ENCODE measurements around the gene PROK2. TPM values are rescaled to one million over a fixed set of nuclear protein-coding genes. Genes with fewer than 3 reads are reported as not detected.

Gene PROK2
- polyA plus RNA-seq, 1 donor (not counting 4 experiments of a cell fraction or from before 2014, with no cell fraction given): not detected

DNA sequence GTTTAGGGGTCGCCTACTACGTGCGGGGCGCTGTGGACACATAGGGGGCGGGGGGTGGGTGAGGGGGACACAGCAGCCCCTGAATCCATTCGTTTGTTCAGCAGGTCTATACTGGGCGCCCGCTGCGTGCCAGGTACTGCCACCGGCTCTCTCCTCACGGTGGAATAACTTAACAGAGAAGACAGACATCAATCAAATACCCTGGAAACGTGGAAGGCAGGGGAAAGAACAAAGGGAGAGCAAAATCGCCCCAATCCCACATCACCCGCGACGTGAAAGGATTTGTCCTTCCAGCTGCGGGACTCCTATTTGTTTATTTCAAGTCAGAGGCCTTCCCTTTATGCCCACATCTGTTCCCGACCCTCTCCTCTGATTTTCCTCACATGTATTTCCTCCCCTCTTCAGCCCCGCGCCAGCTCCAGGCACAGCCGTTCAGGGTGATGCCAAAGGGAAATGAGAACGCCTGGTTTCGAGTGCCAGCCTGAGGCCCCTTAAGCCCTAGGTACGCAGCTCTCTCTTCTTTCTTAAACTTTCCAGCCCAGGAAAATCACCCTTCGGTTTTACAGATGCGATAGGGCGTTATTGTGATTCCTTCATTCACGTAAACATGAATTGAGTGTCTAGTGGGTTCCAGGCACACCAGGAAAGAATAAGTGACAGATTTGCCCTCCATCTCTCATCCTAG is 726 bp upstream of the PROK2 start:
- H3K9ac ChIP-seq (ENCODE audit: control insufficient read depth, extremely low read depth, insufficient read depth, low read length): no peak overlapping the region
- H3K9me1 ChIP-seq (ENCODE audit: control insufficient read depth, extremely low read depth, insufficient read depth, low read length): no peaks in the 10 kb centered on the region
- TF ChIP-seq EZH2 (IDR thresholded peaks at IDR 0.05; ENCODE audit: low read length): peak; percentile 98
- TF ChIP-seq, protein P1, sequence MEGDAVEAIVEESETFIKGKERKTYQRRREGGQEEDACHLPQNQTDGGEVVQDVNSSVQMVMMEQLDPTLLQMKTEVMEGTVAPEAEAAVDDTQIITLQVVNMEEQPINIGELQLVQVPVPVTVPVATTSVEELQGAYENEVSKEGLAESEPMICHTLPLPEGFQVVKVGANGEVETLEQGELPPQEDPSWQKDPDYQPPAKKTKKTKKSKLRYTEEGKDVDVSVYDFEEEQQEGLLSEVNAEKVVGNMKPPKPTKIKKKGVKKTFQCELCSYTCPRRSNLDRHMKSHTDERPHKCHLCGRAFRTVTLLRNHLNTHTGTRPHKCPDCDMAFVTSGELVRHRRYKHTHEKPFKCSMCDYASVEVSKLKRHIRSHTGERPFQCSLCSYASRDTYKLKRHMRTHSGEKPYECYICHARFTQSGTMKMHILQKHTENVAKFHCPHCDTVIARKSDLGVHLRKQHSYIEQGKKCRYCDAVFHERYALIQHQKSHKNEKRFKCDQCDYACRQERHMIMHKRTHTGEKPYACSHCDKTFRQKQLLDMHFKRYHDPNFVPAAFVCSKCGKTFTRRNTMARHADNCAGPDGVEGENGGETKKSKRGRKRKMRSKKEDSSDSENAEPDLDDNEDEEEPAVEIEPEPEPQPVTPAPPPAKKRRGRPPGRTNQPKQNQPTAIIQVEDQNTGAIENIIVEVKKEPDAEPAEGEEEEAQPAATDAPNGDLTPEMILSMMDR (optimal IDR thresholded peaks at IDR 0.05 in 1 of 3, IDR thresholded peaks at IDR 0.05 in 1 of 3, conservative IDR thresholded peaks at IDR 0.05 in 1 of 3; ENCODE audit: extremely low read depth in 1 of 3, insufficient read depth in 2 of 3, low read length in 3 of 3): no peak
- DNase-seq (ENCODE audit: low read depth, low spot score): no peak
- no peaks in the 10 kb centered on the region for H4K20me1 ChIP-seq (ENCODE audit: control insufficient read depth, extremely low read depth, insufficient read depth, low read length)
- H3K4me1 ChIP-seq (ENCODE audit: control insufficient read depth, extremely low read depth, insufficient read depth, low read length): peaks cover 5% of the 10 kb centered on the region
- H3K4me3 ChIP-seq (ENCODE audit: control insufficient read depth in 2 of 3, extremely low read depth in 1 of 3, insufficient read depth in 2 of 3, low read depth in 1 of 3, low read length in 3 of 3): no peak overlapping the region
- H3K27ac ChIP-seq (ENCODE audit: control insufficient read depth, insufficient read depth, low read length): no peak overlapping the region
- no peak for FAIRE-seq
- H3K27me3 ChIP-seq (ENCODE audit: control insufficient read depth, extremely low read depth, insufficient read depth, low read length): peaks cover 44% of the 10 kb centered on the region
- H2AFZ ChIP-seq (ENCODE audit: control insufficient read depth, low read length): no peak overlapping the region
- no peaks in the 10 kb centered on the region for H3K36me3 ChIP-seq (ENCODE audit: control insufficient read depth in 2 of 2, extremely low read depth in 1 of 2, insufficient read depth in 2 of 2, low read length in 2 of 2)
- H3K79me2 ChIP-seq (ENCODE audit: control insufficient read depth, insufficient read depth, low read length): no peaks in the 10 kb centered on the region
- H3K4me2 ChIP-seq (ENCODE audit: control insufficient read depth, extremely low read depth, insufficient read depth, low read depth, low read length): no peak overlapping the region
- no peaks in the 10 kb centered on the region for H3K9me3 ChIP-seq (ENCODE audit: control insufficient read depth, low read depth, low read length)
- dilution Hi-C loops (cut with MboI; ENCODE audit: extremely low pct_ligation_motif_present, low sequenced_read_pairs): no loop called here

DNA sequence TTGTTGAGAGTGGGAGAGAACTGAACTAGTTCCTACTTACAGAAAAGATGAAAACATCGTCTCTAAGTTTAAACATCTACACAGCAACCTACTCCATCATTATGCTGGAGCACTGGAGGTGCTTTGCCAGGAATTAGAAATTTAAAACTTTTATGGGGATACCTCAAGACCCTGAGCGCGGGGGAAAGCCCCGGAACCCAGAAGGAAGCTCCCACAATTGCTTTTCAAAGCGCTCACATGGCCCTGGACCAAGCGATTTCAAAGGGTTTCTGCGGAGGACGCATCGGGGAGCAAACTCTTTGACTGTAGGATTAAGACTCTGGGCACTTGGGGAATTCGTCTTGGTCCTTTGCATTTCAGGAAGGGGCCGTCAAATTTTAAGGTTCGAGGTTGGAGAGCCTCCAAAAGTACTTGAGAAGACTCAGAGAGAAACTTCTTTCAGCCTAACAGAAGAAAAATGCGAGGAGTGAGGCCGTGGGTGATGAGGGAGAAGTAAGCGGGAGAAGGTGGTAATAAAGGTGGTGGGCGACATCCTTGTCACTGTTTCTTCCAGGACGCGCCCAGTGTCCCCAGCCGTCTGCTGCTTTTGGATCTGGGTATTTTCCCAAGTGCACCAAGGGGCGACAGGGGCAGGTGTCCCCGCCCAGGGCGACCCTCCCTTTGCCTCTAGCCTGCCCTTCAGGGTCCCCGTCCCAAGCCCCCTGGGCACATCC is 591 bp downstream of the PROK2 start:
- no peak overlapping the region for H2AFZ ChIP-seq (ENCODE audit: control insufficient read depth, low read length)
- TF ChIP-seq, protein P1 (optimal IDR thresholded peaks at IDR 0.05 in 1 of 3, IDR thresholded peaks at IDR 0.05 in 1 of 3, conservative IDR thresholded peaks at IDR 0.05 in 1 of 3; ENCODE audit: extremely low read depth in 1 of 3, insufficient read depth in 2 of 3, low read length in 3 of 3): no peak
- TF ChIP-seq EZH2 (IDR thresholded peaks at IDR 0.05; ENCODE audit: low read length): peak; percentile 74
- peaks cover 5% of the 10 kb centered on the region for H3K4me1 ChIP-seq (ENCODE audit: control insufficient read depth, extremely low read depth, insufficient read depth, low read length)
- H3K9ac ChIP-seq (ENCODE audit: control insufficient read depth, extremely low read depth, insufficient read depth, low read length): no peak overlapping the region
- no peaks in the 10 kb centered on the region for H3K36me3 ChIP-seq (ENCODE audit: control insufficient read depth in 2 of 2, extremely low read depth in 1 of 2, insufficient read depth in 2 of 2, low read length in 2 of 2)
- no peaks in the 10 kb centered on the region for H3K9me1 ChIP-seq (ENCODE audit: control insufficient read depth, extremely low read depth, insufficient read depth, low read length)
- peak overlapping the region; percentile 16 for H3K4me2 ChIP-seq (ENCODE audit: control insufficient read depth, extremely low read depth, insufficient read depth, low read depth, low read length)
- peaks cover 48% of the 10 kb centered on the region for H3K27me3 ChIP-seq (ENCODE audit: control insufficient read depth, extremely low read depth, insufficient read depth, low read length)
- H3K9me3 ChIP-seq (ENCODE audit: control insufficient read depth, low read depth, low read length): no peaks in the 10 kb centered on the region
- H3K27ac ChIP-seq (ENCODE audit: control insufficient read depth, insufficient read depth, low read length): no peak overlapping the region
- H3K4me3 ChIP-seq (ENCODE audit: control insufficient read depth in 2 of 3, extremely low read depth in 1 of 3, insufficient read depth in 2 of 3, low read depth in 1 of 3, low read length in 3 of 3): no peak overlapping the region
- no peaks in the 10 kb centered on the region for H3K79me2 ChIP-seq (ENCODE audit: control insufficient read depth, insufficient read depth, low read length)
- FAIRE-seq (no peak), DNase-seq (ENCODE audit: low read depth, low spot score) (no peak)
- no peaks in the 10 kb centered on the region for H4K20me1 ChIP-seq (ENCODE audit: control insufficient read depth, extremely low read depth, insufficient read depth, low read length)
- dilution Hi-C loops (cut with MboI; ENCODE audit: extremely low pct_ligation_motif_present, low sequenced_read_pairs): no loop called here
